HepG2 (cell line): Measurements from ENCODE around the gene PARVB.

Source experiments
- ATF1 ChIP-seq: IDR thresholded peaks from 2 replicates; pipeline ENCODE4 v1.6.1; 2016; ENCODE audit warnings: mild to moderate bottlenecking, control low read depth
- BORCS8-MEF2B ChIP-seq: sonication (generic); formaldehyde crosslinking; IDR thresholded peaks from 2 replicates; pipeline ENCODE4 v1.8.0; 2022; ENCODE audit warnings: mild to moderate bottlenecking, missing genetic modification reagents
- ESRRA ChIP-seq: sonication (generic); formaldehyde crosslinking; IDR thresholded peaks from 2 replicates; pipeline ENCODE4 v1.5.1; 2020; ENCODE audit warnings: mild to moderate bottlenecking, low read depth, missing genetic modification reagents
- GABPA ChIP-seq, 2 experiments: IDR thresholded peaks; 2 replicates each; pipeline ENCODE4 v1.6.1; 2011 to 2016; ENCODE audit warnings: low read depth in 2 of 2, low read length in 1 of 2, missing biosample characterization in 1 of 2, missing genetic modification characterization in 1 of 2
- PITX1 ChIP-seq: sonication (generic); formaldehyde crosslinking; IDR thresholded peaks from 2 replicates; pipeline ENCODE4 v1.5.1; 2020; ENCODE audit warnings: mild to moderate bottlenecking, missing genetic modification reagents
- RXRB ChIP-seq: IDR thresholded peaks from 2 replicates; pipeline ENCODE4 v1.6.1; 2016; ENCODE audit warnings: borderline replicate concordance, missing genetic modification reagents, missing compliant biosample characterization
- TF ChIP-seq, protein P1 (sequence below): sonication (generic); formaldehyde crosslinking; conservative IDR thresholded peaks from 2 replicates; pipeline ENCODE4 v1.4.0; 2020; ENCODE audit warnings: missing genetic modification reagents
- TF ChIP-seq, protein P2 (sequence below): sonication (generic); formaldehyde crosslinking; IDR thresholded peaks from 2 replicates; pipeline ENCODE4 v1.5.0; 2020; ENCODE audit warnings: mild to moderate bottlenecking, missing genetic modification reagents, moderate library complexity
- TF ChIP-seq, protein P3 (sequence below): sonication (generic); formaldehyde crosslinking; conservative IDR thresholded peaks from 2 replicates; pipeline ENCODE4 v1.4.0; 2020; ENCODE audit warnings: missing genetic modification reagents

DNA sequence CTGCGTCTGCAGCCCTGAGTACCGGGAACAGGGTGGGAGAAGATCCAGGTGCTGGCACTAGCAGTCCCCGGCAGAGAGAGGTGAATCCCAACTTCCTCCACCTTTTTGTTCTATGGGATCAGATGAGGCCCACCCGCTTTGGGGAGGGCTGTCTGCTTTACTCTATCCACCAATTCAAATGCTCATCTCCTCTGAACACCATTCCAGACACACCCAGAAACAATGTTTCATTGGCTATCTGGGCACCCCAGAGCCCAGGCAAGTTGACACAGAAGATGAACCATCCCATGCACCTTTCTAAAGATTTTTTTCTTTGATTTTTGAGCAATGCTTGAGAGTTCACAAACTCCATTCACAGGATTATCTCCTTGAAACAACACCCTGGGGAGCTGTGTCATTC is 78.0 kb downstream of the PARVB start:
- TF ChIP-seq PITX1 (CRISPR knock-in tag) (no peak), ESRRA (CRISPR knock-in tag) (no peak), ATF1 (CRISPR knock-in tag) (no peak), GABPA (IDR thresholded peaks at IDR 0.05; ENCODE audit: low read depth, low read length) (no peak), GABPA (CRISPR knock-in tag; IDR thresholded peaks at IDR 0.05; ENCODE audit: low read depth) (no peak), BORCS8-MEF2B (no peak), RXRB (CRISPR knock-in tag) (no peak)
- TF ChIP-seq, protein P1, sequence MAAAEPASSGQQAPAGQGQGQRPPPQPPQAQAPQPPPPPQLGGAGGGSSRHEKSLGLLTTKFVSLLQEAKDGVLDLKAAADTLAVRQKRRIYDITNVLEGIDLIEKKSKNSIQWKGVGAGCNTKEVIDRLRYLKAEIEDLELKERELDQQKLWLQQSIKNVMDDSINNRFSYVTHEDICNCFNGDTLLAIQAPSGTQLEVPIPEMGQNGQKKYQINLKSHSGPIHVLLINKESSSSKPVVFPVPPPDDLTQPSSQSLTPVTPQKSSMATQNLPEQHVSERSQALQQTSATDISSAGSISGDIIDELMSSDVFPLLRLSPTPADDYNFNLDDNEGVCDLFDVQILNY (CRISPR knock-in tag): no peak
- TF ChIP-seq, protein P2, sequence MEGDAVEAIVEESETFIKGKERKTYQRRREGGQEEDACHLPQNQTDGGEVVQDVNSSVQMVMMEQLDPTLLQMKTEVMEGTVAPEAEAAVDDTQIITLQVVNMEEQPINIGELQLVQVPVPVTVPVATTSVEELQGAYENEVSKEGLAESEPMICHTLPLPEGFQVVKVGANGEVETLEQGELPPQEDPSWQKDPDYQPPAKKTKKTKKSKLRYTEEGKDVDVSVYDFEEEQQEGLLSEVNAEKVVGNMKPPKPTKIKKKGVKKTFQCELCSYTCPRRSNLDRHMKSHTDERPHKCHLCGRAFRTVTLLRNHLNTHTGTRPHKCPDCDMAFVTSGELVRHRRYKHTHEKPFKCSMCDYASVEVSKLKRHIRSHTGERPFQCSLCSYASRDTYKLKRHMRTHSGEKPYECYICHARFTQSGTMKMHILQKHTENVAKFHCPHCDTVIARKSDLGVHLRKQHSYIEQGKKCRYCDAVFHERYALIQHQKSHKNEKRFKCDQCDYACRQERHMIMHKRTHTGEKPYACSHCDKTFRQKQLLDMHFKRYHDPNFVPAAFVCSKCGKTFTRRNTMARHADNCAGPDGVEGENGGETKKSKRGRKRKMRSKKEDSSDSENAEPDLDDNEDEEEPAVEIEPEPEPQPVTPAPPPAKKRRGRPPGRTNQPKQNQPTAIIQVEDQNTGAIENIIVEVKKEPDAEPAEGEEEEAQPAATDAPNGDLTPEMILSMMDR (CRISPR knock-in tag): no peak
- TF ChIP-seq, protein P3, sequence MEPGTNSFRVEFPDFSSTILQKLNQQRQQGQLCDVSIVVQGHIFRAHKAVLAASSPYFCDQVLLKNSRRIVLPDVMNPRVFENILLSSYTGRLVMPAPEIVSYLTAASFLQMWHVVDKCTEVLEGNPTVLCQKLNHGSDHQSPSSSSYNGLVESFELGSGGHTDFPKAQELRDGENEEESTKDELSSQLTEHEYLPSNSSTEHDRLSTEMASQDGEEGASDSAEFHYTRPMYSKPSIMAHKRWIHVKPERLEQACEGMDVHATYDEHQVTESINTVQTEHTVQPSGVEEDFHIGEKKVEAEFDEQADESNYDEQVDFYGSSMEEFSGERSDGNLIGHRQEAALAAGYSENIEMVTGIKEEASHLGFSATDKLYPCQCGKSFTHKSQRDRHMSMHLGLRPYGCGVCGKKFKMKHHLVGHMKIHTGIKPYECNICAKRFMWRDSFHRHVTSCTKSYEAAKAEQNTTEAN (CRISPR knock-in tag): no peak
